ENCODE data around the gene RPP30.

The RPP30 gene

DNA sequence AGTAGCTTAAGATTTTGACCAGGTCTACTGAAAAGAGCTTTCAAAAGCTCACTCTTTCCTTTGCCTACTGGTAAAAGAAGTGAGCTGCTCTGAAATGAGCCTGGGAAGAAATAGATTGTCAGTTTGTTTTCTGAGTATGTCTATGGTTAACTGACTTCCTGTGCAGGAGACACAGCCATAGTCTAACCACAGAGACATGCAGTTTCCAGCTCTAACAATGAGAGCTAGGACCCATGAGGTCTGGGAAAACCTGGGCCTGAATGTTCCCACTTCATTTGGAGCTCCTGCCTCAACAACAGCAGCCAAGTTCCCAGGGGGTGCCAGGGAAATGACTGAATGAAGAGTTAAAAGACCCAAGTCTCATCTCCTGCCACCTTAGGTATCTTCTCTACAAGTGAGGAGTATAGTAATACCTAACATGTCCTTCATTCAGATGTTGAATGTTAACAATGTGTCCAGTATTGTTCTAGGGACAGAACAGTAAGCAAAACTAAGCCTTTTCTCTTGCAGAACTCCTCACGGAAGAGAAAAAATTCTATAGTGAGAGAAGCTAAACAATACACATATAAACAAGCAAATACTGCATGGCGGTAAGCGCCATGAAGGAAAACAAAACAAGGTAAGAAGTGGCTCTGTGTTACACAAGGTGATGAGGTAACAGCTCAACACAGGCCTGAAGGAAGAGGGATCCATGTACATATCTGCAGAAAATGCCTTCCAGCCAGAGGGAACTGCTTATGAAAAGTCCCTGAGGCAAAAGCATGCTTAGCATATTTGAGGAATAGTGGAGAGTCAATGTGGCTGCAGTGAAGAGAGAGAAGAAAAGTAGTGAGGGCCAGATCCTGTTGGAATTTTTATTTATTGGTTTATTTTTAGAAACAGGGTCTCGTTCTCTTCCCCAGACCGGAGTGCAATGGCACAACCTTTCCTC, 75.5 kb downstream of the RPP30 start:
- DNase-seq, result no peak
